ENCODE results near the gene CPEB4.

GRCh38 chr5:173981185-173981761 lies 93.1 kb downstream of the CPEB4 start:
- TF ChIP-seq CTCF (IDR thresholded peaks at IDR 0.05): no peak
- no peak for TF ChIP-seq POLR2A (IDR thresholded peaks at IDR 0.05)
- TF ChIP-seq EP300 (IDR thresholded peaks at IDR 0.05): no peak
- no peak for TF ChIP-seq POLR2AphosphoS5 (IDR thresholded peaks at IDR 0.05)
